Measurements from ENCODE around the gene MIOX.

Gene MIOX

GRCh38 chr22:50489363-50490243, 2.9 kb downstream of the MIOX start:
- DNase-seq (ENCODE audit: low read depth in 2 of 2, low spot score in 1 of 2): no peak

GRCh38 chr22:50490531-50491308, 4.1 kb downstream of the MIOX start:
- DNase-seq (ENCODE audit: low read depth in 2 of 2, low spot score in 1 of 2): no peak

- DNase-seq (ENCODE audit: low read depth in 2 of 2, low spot score in 1 of 2): no peak
Measured at GRCh38 chr22:50497093-50497492, 10.4 kb downstream of the MIOX start.

- DNase-seq (ENCODE audit: low read depth in 2 of 2, low spot score in 1 of 2): peak; percentile 42 to 49
Measured at GRCh38 chr22:50498322-50498890, 11.7 kb downstream of the MIOX start.

GRCh38 chr22:50500452-50500851, 13.8 kb downstream of the MIOX start:
- no peak for DNase-seq (ENCODE audit: low read depth in 2 of 2, low spot score in 1 of 2)

GRCh38 chr22:50502096-50502495, 15.4 kb downstream of the MIOX start:
- no peak for DNase-seq (ENCODE audit: low read depth in 2 of 2, low spot score in 1 of 2)

- no peak for DNase-seq (ENCODE audit: low read depth in 2 of 2, low spot score in 1 of 2)
Measured at GRCh38 chr22:50502628-50503474, 16.2 kb downstream of the MIOX start.

GRCh38 chr22:50503475-50504145, 17.0 kb downstream of the MIOX start:
- DNase-seq (ENCODE audit: low read depth in 2 of 2, low spot score in 1 of 2): no peak

GRCh38 chr22:50504369-50505211, 17.9 kb downstream of the MIOX start:
- no peak for DNase-seq (ENCODE audit: low read depth in 2 of 2, low spot score in 1 of 2)

- DNase-seq (ENCODE audit: low read depth in 2 of 2, low spot score in 1 of 2): no peak
Measured at GRCh38 chr22:50505276-50505775, 18.7 kb downstream of the MIOX start.

GRCh38 chr22:50505776-50506610, 19.3 kb downstream of the MIOX start:
- DNase-seq (ENCODE audit: low read depth in 2 of 2, low spot score in 1 of 2): no peak

- DNase-seq (ENCODE audit: low read depth in 2 of 2, low spot score in 1 of 2): no peak
Measured at GRCh38 chr22:50506611-50507420, 20.2 kb downstream of the MIOX start.

GRCh38 chr22:50507421-50507990, 20.8 kb downstream of the MIOX start, which contains the start of gene LMF2:
LMF2 (minus strand) TSS chr22:50507702; CDS start chr22:50507675, 27 bp downstream.
- peak; percentile 79 to 87 for DNase-seq (ENCODE audit: low read depth in 2 of 2, low spot score in 1 of 2)

- peak; percentile 96 to 97 for DNase-seq (ENCODE audit: low read depth in 2 of 2, low spot score in 1 of 2)
Measured at GRCh38 chr22:50507991-50508884, 21.6 kb downstream of the MIOX start, which contains the start of gene NCAPH2. NCAPH2 (plus strand) TSS chr22:50508224; CDS start chr22:50508338, 114 bp downstream.

GRCh38 chr22:50508897-50509296, 22.2 kb downstream of the MIOX start:
- DNase-seq (ENCODE audit: low read depth in 2 of 2, low spot score in 1 of 2): no peak

GRCh38 chr22:50513175-50513574, 26.5 kb downstream of the MIOX start:
- no peak for DNase-seq (ENCODE audit: low read depth in 2 of 2, low spot score in 1 of 2)

Data from stimulated activated CD8-positive, alpha-beta memory T cell treated with anti-CD3 and anti-CD28 coated beads, Interleukin-4, amount 100 ng/mL, for 4 hours (primary cell).